NCI-H526 (cell line): Measurements from ENCODE around the gene ASTN2.

Experiments
- DNase-seq, 2 experiments: peaks; one replicate each; lab custom pipeline; 2025; lab: John Stamatoyannopoulos, UW

The ASTN2 gene

DNA sequence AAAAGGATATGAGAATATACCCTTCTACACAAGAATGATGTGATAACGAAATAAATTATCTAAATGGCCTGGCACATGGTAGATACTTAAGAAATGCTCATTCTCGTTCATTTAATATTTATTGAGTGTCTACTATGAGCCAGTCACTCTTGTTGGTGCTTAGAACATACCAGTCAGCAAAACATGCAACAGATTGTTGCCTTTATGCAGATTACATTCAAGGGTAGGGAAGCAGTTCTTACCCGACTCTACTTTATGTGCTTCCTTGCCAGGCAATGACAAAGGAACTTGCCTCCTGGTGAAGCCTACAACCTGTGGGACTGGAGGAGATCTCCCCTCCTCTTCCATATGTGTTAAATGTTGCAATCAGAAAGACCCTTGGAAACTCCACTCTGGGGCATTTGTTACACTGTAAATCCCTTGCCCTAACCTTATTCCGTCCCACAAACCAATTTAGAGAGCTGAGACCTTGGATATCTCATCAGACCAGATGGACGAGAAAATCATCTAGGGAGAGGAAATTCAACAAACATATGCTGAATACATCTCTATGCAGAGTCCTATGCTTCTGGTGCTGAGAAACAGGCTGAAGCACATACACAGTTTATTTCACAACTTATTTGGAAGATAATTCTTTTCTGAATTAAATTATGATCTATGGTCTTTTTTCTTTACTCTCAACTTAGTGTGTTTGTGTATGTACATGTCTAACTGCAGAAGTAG, 855.9 kb downstream of the ASTN2 start:
- DNase-seq: no peak

DNA sequence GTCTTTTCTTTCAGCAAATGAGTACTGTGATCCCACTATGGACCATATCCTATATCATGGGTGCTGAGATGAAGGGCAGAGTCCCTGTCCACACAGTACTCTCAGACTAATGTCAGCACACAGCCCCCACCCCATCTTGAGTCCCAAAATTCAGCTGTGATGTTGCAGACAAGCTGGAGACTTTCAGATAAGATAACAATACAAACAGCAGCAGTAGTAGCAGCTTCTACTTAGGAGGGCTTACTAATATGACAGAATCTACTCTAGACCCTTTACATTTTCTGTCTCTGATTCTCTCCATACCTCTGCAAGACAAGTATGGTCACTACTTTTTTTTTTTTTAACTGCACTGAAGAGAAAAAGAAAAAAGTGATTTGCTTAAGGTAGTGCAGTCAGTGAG, 856.8 kb downstream of the ASTN2 start:
- DNase-seq: no peak

DNA sequence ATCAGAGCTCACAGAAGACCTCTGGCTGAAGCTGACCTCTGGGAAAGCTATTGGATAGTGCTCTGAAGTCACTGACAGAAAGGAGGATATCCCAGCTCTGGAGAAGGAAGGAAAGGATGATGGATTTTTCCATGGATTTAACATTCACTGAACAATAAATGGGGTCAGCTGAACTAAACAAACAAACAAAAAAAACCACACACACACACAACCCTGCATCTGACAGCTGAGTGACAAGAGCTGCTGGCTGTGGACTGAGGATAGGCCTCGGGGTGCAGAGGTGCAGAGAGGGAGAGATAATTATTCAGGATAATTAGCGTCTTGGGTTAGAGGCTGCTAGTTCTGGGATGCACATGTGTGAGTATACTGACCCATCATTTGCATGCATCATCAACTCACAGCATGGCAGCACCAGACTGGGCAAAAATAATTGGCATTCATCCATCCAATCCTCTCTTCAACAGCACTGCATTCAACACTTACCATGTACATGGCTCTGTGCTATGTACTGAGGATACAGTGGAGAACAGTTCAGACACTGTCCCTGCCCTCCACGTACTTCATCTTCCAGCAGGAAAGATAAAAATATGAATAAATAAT, 859.2 kb downstream of the ASTN2 start:
- DNase-seq: no peak

DNA sequence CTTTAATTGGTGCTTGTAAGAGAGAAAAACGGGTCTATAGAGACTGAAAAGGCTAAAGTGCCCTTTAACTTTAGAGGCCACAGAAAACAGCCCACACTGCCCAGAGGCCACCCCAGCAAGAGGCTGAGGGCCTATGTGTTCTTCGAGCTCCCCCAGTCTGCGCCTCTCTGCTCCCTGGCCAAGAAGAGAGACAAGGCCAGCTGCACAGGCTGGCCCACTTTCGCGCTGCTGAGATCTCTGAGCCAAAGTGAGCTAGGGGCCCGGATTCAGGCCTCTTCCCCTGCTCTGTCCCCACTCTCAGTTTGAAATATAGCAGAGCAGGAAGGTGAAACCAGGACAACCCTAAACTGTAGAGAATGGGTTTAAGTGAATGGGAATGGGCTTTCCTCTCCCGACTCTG, 859.7 kb downstream of the ASTN2 start:
- no peak for DNase-seq

DNA sequence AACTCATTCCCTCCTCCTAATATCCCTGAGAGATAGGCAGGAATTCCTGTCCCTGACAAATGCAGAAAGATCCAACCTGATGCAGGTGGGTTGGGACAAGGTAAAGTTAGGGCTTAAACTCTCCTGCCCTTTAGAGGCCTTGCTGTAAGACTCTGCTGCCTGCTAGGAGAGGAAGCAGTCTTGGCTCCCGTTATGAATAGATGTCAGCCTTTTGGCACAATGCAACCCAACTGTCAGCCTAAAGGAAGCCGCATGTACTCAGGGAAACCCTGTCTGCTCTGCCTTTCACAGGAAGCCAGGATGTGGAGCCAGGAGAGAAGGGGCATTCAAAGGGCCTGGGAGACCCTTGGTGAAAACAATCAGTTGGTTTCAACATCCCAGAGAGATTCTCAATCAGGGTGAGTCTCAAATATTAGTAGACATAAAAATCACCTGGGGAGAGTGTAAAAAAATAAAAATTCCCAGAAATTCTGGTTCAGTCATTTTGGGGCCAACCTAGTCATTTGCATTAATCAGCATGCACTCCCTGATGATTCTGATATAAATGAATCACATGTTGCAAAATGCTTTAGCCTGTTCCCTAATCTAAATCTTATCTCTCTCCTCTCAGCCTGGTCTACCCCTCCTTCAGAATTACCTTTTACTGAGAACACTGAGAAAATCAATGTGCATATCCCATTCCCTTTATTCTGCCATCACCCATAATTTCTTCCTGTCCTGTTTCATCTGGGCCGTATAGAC, 864.0 kb downstream of the ASTN2 start:
- no peak for DNase-seq

DNA sequence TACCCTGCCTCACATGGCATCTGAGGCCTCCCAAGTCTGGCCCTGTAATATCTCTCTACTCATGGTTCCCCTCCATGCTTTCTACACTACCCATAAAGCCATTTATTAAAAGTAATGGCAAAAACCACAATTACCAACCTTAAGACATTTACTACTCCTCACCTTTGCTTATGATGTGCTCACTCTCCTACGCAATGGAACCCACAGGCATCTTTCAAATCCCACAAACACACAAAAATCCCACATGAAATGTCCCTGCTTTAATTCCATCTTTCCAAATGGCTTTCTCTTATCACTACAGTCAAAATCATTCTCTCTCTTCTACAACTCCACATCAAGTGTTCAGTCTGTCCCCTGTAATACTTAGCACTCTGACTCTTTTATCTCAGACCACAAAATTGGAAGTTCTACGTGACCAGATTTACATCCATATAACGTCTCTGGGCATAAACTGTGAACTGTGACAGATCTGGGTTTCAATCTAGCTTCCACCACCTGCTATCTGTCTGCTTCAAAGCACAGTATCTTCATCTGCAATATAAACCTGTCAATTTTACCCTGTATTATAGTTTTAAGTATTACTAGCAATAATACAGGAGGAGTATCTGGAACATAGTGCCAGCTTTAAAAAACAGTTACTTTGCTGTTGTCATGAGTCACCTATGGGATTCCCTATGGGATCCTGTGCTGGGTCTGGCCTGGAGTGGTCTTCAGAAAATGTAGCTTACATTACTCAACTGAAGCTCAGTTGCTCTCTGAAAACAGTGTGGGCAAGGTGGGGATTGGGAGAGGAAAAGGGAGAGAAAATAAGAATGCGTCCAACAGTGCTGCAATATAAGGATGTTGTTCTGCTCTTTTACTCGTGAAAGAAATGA, 864.8 kb downstream of the ASTN2 start:
- DNase-seq: no peak

DNA sequence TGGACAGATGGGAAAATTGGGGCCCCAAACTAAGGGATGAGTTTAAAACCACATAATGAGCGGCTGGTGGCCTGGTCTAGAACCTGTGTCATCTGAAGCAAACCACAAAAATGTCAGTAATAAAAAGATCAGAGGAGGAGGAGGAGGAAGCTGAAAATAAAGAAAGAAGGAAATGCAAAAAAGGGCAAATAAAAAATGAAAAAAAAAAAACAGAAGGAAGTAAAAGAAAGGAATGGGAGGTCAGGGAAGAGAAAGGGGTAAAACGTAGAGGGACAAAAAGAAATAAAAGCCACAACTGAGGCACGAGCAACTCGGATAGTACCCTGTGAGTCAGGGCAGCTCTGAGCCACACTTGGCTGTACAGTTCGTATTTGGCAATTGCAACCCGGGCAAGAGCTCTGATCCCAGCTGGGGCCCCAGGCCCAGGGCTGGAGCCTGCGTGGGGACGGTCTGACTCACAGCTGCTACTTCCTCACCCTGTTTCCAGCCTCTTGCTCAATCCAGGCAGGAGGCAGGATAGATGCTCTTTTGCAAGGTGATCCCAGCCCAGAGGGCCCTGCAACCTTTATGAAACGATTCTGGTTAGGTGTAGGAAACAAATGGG, 865.7 kb downstream of the ASTN2 start:
- DNase-seq: no peak

DNA sequence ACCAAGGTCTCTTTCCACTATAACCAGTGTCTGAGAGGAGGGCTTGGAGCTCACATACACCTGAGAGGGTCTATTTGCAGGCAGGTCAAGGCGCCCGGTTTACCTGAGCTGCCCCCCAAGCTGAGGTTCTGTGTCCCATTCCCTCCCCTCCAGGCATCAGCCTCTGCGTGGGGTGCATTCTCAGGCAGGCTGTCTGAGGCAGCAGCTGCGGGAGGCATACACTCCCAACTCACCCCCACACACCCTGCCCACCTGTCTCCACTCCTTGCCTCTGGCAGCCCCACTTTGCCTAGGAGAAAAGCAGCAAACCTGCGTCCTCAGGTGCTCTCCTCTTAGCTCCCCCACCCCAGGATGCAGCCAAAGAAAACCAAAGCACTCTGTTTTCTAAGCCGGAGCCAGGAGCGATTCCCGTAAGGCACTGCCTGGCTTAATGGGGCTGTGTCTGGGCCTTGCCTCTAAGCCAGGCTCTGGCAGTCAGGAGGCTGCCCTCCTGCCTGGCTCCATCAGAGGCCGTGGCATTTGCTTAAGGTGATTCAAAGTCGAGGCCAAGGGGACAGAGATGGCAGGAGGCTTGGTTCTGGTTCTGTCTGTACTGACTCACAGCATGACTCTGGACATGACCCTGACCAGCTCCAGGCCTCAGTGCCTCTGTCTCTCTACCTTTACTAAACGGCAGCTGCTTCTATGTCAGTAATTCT, 867.0 kb downstream of the ASTN2 start:
- no peak for DNase-seq

DNA sequence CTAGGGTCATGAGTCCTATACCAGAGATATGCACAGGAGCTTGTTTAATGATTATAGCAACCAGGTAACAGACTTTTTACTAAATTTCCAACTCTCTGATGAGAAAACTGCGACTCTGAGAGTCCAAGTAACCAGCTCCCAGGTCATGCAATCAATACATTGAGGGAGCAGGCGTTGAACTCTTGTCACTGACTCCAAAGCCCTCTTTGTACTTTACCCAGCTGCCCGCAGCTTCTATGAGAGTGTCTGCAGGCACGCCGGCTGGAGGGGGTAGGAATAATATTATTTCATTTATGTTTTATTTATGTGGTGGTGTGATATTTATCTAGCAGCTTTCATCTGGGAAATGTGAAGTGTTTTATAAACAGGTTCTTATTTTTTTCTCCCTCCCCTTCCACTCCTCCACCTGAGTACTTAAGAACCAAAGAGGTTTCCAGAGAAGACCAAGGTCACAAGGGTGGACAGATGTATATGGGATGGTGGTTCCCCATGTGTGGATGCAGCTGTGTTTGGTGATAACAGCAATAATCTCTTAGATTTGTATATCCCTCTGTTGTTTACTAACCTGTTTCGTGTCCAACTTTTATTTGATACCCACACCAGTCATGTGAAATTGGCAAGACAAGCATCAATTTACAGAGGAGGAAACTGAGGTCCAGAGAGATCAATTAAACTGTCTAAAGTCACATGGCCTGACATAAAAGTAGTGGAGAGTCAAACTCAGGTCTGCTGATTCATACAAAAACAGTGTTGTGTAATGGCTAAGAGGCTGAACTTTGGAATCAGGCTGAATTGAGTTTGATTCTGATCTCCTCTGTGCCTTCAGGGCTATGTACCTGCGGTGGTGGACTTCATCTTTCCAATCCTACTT, 867.9 kb downstream of the ASTN2 start:
- no peak for DNase-seq

DNA sequence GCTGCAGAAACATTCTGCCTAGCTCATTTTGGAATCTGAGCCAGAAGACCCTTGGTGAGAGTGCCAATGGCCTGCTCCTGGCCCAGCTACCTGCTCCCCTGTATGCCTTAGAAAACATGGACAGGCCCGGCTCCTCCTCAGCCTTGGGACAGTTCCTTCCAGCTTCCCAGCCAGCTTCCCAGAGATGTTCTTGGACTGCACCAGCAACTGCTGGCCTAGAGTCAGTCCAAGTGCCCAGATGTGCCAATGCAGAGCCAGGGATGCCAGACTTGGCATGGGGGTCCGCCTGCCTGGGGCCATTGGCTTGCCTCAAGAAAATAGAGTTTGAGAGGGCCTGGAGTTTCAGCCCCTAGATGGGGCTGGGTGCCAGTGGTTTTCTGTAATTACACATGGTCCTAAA, 870.0 kb downstream of the ASTN2 start:
- DNase-seq: no peak

DNA sequence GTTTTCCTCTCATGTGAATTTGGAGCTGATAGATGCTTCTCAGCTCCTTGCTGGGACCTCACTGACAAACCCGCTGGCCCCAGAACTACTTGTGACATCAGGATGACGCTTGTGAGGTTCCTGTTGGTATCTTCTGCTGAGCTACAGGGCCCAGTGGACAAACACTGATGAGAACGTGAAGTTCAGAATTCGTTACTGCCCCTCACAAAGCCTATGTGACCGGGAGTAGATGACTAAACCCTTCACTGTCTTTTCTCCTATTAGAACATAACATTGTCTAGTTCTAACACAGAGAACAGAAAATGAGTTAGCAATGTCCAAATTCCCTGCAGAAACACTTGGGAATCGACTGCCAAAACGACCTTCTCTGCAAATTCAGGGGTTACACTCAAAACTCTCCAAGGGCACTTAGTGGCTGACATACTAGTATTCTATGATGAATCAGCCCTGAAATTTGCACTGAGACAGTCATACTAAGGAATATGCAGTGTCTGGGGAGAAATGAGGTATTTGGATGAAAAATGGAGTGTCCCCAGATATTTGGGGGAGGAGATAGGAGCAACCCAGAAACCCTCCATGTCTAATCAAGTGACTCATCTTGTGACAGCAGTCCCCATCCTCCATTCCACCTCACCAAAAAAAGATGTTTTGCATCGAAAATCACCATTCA, 871.0 kb downstream of the ASTN2 start:
- no peak for DNase-seq

DNA sequence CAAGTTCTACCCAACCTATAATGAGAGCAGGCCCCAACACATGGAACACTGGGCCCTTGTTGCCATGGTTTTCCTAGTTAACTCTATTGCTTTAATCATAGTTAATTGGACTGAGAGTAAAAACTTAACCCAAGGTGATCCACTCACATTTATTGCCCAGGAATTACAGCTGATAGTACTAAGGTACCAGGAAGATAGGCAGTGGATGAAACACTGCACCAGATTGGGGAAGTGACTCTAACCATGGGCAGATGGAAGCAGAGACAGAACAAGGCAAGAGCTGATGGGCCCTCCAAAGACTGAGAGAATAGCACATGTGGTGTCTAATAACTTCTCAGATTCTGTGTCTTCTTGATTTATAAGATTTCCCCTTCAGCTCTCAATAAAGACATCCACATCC, 873.5 kb downstream of the ASTN2 start:
- no peak for DNase-seq

DNA sequence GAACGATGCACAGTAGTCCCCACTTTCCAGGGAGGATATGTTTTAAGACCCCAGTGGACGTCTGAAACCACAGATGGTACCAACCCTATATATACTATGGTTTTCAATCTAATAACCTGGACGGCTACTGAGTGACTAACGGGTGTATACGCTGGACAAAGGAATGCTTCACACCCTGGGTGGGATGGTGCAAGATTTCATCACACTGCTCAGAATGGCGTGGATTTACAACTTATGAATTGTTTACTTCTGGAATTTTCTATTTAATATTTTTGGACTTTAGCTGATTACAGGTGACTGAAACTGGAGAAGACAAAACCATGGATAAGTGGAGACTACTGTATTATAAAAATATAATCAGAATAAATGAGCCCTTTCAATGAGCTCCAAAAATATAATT, 875.3 kb downstream of the ASTN2 start:
- DNase-seq: no peak

DNA sequence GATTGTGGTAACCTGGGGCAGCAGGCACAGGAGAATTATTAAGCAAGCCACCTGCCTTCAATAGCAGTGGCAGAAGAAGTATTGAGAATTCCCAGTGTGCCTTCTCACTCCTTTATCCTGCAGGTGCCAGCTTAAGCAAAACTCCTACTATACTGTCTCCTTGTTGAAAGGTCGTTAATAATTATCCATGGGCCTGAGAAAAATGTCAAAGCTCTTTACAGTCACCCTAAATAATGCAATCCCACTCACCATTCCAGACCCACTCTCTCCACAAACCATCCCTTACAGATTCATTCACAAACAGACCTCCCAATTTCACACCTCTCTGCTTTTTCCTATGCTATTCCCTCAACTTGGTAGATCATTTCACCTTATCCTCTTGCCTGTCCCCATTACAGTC, 889.2 kb downstream of the ASTN2 start:
- no peak for DNase-seq

DNA sequence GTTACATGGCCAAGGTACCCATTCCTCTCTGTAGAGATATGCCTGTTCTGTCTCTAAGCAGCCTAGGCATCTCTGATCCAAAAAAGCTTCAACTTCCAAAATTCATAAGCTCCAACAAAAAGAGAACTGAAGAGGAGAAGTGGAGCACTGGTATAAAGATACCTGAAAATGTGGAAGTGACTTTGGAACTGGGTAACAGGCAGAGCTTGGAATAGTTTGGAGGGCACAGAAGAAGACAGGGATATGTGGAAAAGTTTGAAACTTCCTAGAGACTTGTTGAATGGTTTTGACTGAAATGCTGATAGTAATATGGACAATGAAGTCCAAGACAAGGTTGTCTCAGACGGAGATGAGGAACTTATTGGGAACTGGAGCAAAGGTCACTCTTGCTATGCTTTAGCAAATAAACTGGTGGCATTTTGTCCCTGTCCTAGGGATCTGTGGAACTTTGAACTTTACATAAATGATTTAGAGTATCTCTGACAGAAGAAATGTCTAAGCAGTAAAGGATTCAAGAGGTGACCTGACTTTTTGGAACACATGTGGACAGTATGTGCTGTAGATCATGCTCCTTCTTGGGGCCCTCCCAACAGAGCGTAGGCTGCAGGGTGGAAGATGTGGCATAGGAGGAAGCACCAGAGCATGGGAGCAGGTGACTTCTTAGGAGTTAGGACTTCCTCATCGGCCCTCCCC, 889.9 kb downstream of the ASTN2 start:
- no peak for DNase-seq

DNA sequence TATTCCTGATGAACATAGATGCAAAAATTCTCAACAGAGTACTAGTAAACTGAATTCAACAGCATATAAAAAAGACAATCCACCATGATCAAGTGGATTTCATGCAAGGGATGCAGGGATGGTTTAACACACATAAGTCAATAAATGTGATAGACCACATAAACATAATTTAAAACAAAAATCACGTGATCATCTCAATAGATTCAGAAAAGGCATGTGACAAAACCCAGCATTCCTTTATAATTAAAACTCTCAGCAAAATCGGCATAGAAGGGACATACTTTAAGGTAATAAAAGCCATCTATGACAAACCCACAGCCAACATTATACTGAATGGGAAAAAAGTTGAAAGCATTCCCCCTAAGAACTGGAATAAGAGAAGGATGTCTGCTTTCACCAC, 894.6 kb downstream of the ASTN2 start:
- DNase-seq: no peak

DNA sequence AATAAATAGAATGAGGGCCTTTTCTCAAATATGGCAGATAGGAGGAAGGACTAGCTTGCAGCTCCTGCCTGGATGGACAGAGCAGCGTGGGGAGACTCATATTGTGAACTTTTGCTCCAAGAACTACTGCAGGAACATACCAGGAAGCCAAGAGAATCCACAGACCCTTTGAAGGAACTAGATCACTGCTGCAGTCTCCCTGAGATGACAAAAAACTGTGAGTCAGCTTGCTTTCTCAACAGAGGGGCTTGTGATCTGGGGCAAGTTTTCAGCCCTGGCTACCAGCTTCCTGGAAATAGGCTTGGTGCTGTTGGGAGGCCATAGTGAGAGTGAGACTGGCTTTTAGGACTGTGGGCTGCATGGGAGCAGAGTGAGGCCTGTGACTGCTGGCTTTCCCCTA, 898.4 kb downstream of the ASTN2 start:
- DNase-seq: no peak

DNA sequence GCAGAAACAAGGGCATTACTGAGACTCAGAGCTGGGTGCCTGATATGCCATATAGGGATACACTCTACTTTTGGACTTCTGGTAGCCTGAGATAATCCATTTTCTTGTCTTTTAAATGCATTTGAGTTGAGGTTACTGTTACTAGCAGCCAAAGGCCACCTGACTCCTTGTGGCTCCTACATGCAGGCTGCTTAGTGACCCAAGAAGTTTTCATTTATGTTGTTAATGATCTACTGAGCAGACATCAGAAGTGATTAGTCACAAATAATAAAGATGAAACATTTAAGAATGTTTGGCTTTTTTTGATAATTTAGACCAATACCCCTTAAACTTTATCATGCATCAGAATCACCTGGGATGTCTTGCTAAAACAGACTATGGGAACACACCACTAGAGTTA, 899.3 kb downstream of the ASTN2 start:
- DNase-seq: no peak

DNA sequence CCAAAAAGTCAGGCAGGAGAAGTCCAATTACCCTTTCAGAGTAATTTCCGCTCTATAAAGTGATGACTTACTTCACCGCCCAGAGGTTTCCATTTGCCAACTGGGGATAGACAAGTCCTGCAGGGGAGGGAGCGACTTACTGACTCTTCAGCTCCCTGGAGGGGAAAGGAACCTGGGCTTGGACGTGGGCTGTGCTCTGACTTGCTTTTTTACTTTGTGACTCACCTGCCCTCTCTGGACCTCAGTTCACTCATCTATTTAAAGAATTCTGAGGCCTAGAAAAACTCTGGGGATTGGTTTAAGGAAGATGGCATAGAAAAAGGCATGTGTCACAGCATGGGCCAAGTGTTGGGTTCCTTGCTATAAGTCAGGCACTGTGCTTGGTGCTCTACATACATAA, 908.2 kb downstream of the ASTN2 start:
- no peak for DNase-seq
